Astrocyte (in vitro differentiated cells and primary cell): ENCODE data around the gene ATP1A1.

Source experiments
- CTCF ChIP-seq: IDR thresholded peaks from 2 replicates; pipeline ENCODE4 v1.5.1; 2011; ENCODE audit warnings: low read depth, mild to moderate bottlenecking, inconsistent platforms, low read length, moderate library complexity; ENCODE audit not compliant: insufficient read depth
- EZH2 ChIP-seq: IDR thresholded peaks from 2 replicates; pipeline ENCODE4 v1.6.1; 2012; ENCODE audit warnings: mild to moderate bottlenecking, low read length, inconsistent platforms; ENCODE audit not compliant: insufficient read depth

- TF ChIP-seq CTCF (no peak), EZH2 (no peak)
These were observed 38.0 kb upstream of the ATP1A1 start for GRCh38 chr1:116334868-116335635.
